OCI-LY7 (cell line): ENCODE results near the gene TIPIN.

Source experiments
- EZH2phosphoT487 ChIP-seq: fragments of 200-600 bp; sonication (generic); IDR thresholded peaks from 2 replicates; pipeline ENCODE4 v1.6.1; 2018; ENCODE audit warnings: low read depth, borderline replicate concordance, mild to moderate bottlenecking, mixed run types, antibody characterized with exemption, low read length, moderate library complexity, mixed read lengths
- TF ChIP-seq, protein P1 (sequence below): fragments of 200-600 bp; sonication (generic); conservative IDR thresholded peaks from 2 replicates; pipeline ENCODE4 v1.5.1; 2014; ENCODE audit warnings: mild to moderate bottlenecking, antibody characterized with exemption, low read length, moderate library complexity, mixed read lengths

DNA sequence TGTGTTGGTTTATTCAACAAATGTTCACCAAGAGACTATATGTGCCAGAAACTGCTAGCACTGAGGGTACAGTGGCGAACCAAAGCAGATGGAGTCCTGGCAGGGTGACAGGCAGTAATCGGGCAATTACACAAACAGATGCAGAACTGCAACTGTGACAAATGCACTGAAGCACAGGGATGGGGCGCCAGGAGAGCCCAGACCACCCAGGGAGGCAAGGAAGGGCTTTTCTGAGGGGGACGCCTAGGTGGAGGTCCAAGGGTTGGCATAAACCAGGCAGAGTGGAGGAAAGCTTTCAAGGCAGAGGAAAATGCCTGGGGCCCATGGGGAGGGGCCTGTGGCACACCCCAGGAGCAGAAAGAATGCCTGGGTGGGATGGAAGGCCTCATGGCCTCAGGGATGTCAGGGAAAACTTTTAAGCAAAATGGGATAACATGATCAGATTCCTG, 57.7 kb downstream of the TIPIN start:
- TF ChIP-seq, protein P1, sequence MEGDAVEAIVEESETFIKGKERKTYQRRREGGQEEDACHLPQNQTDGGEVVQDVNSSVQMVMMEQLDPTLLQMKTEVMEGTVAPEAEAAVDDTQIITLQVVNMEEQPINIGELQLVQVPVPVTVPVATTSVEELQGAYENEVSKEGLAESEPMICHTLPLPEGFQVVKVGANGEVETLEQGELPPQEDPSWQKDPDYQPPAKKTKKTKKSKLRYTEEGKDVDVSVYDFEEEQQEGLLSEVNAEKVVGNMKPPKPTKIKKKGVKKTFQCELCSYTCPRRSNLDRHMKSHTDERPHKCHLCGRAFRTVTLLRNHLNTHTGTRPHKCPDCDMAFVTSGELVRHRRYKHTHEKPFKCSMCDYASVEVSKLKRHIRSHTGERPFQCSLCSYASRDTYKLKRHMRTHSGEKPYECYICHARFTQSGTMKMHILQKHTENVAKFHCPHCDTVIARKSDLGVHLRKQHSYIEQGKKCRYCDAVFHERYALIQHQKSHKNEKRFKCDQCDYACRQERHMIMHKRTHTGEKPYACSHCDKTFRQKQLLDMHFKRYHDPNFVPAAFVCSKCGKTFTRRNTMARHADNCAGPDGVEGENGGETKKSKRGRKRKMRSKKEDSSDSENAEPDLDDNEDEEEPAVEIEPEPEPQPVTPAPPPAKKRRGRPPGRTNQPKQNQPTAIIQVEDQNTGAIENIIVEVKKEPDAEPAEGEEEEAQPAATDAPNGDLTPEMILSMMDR = no peak
- TF ChIP-seq EZH2phosphoT487 = no peak
